NCI-H146 (cell line): Measurements from ENCODE around the gene TMEM205.
"Not testable (repeated sequence)": the region's sequence is repeated elsewhere in the genome, so short reads cannot be mapped to it uniquely, and the experiment has no call there.

Experiments
- DNase-seq: peaks from one replicate; lab custom pipeline; 2025; lab: John Stamatoyannopoulos, UW

Gene TMEM205

DNA sequence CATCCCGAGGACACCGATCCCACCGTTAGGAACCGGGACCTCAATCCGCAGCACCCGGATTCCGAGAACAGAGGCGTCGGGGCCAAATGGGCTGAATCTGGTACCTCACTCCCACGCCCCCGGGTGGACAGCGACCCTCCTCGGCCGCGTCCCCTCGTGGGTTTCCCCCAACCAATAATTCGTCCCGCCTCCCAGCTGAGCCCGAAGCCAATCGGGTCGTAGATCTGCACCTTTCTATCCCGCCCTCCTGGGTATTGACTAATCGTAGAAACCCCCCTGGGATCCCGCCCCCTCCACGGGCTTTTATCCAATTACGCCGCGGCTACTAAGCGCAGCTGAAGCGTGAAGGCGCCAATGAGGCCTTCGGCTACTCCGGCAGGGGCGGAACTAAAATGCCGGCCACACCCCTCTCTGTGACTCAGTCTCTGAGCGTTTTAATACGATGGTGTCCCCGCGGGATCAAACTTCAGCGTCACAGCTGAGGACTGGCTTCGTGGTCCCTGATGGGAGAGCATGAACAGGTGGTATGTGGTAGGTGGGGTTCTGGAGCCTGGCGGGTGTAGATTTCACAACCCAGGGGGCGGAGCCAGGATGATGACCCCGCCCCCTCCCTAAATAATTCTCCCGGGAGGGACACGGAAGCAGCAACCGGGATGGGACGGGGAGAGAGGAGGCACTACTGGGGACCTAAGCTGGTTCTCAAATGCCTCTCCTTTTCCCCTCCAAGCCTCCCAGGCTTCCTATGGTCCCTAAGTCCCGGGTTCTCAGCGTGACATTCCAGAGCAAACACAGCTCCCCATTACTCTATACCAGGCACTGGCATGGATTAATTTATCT, at the start of gene TMEM205, which contains the start of gene CCDC159:
Gene TMEM205, minus strand, starts transcription at position 165 of the 837 bp plus-strand sequence. CDS start 649 bp downstream, outside the sequence.
Gene CCDC159, plus strand, starts transcription at position 416 of the 837 bp plus-strand sequence. Its CDS starts 88 bp downstream, at position 504.
- DNase-seq: peak; percentile 100

DNA sequence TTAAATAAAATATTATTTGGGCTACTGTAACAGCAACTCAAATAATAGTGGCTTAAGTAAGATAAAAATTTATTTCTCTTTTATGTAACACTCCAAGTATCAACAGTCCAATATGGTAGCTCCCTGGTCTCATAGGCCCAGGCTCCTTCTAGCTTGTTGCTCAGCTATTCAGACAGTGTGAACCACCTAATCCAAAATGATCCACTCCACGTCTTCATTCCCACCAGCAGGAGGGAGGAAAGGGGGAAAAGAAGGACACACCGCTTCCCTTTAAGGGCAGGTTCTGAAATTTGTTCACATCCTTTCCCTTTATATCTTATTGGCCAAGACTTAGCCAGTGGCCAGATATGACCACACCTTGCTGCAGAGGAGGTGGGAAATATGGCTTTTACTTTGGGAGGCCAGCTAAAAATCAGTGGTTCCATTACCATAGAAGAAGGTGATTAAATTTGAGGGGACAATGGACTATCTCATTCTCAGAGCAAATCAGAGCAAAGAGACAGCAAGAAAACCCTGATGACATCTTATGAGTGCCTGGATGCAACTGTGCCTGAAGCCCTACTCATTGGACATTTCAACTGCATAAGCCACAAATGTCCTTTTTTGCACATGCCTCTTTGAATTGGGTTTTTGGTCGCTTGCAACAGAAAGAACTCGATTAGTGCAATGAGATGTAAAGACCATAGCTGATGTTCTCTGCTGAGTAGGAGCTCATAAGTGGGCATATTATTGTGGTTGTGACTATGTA, 45.0 kb upstream of the TMEM205 start:
- DNase-seq: no peak

DNA sequence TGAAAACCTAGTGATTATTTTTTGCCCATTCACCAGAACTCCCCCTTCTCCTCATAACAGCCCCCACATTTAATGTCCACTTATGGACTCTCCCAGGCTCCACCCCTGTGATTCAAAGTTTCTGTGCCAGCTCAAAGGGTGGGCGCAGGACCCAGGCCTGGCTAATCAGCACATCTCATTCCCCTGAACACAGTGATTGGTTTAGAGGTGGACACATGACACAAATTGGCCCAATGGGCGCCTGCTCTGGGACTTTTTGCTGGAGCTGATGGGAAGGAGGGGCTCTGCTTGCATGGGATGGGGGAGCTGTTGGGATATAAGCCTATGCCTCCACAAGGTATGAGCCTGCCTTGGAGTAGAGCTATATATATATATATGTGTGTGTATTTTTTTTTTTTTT, 44.3 kb upstream of the TMEM205 start:
- no peak for DNase-seq

DNA sequence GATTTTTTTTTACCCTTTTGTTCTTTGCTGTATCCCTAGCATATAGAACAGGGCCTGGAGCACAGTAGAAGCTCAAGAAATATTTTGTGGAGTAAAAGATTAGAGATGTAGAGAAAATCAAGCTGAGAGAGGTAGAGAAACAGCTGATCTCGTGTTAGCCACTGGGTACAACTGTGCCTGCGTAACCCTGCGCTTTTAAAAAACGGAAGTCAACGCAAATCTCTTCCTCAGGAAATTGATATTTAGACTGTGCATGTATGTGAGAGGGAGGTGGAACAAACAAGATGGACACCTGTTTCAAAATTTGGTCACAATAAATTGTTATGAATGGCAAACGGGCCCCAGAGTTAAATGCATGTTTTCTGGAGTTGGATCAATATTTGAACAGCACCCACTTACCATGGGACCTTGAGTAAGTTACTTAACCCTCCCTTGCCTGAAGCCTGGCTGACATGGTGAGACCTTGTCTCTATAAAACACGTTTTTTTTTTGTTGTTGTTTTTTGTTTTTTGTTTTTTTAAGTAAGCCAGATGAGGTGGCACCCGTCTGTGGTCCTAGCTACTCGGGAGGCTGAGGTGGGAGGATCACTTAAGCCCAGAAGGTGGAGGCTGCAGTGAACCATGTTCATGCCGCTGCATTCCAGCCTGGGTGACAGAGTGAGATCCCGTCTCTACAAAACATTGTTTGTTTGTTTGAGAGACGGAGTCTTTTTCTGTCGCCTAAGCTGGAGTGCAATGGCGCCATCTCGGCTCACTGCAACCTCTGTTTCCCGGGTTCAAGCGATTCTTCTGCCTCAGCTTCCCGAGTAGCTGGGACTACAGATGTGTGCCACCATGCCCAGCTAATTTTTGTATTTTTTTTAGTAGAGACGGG, 41.3 kb upstream of the TMEM205 start:
- DNase-seq: no peak

DNA sequence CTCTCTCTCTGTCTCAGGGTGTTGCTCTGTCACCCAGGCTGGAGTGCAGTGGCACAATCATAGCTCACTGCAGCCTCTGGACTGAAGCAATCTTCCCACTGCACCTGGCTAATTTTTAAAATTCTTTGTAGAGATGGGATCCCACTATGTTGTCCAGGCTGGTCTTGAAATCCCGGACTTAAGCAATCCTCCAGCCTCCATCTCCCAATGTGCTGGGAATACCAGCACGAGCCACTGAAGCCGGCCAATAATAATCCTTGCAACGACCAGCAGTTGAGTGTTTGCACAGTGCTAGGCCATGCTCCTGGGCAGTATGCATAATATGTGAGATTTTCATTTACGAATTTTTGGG, 38.7 kb upstream of the TMEM205 start:
- no peak for DNase-seq

DNA sequence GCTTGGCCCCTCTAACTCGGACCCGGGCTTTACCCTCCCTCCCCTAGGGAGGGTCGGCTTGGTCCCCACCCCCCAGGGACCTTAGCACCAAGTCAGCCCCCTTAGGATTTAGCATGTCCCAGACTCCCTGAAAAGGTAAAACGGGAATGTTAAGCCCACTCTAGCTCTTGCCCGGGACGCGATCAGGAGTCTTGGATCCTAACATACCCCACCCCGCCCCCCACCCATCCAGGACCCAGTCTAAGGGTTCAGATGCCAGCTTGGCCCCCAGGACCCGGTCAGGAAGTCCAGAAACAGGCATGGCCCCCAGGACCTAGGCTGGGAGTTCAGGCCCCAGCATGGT, 37.6 kb upstream of the TMEM205 start:
- DNase-seq: no peak

DNA sequence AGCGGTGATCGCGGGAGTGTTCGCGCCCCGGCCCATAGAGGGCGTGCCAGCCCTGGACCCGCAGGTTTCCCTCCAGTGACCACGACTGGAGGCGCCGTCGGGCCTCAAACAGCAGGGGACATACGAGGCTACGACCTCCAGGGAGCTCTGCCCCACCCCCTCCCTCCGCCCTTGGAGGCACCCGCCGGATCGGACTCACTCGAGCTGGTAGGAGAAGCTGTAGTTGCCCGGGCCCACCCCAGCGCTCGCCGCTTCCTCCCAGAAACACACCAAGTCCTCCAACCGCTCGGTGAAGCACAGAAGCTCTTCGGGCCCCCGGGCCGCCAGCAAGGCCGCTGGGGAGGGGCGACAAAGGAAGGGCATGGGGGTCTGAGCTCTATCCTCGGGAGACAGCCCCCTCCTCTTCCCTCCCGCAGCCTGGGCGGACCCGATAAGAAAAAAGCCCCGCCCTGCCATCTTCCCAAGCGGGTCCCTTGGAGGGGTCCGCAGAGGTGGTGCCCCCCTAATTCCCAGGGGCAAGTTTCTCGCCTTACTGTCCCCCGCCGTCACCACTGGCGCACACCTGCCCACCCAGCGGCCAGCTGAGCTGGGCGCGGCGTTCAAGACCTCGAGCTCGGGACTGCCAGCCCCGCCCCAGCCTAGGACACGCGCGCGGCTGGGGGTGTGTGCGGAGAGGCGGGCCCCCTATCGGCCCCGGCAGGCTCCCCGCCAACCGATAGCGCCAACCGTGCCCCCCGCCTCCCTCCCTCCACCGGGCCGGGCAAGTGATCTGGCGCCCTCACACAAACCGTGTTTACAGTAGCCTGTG, 37.0 kb upstream of the TMEM205 start:
- peak; percentile 80 for DNase-seq

DNA sequence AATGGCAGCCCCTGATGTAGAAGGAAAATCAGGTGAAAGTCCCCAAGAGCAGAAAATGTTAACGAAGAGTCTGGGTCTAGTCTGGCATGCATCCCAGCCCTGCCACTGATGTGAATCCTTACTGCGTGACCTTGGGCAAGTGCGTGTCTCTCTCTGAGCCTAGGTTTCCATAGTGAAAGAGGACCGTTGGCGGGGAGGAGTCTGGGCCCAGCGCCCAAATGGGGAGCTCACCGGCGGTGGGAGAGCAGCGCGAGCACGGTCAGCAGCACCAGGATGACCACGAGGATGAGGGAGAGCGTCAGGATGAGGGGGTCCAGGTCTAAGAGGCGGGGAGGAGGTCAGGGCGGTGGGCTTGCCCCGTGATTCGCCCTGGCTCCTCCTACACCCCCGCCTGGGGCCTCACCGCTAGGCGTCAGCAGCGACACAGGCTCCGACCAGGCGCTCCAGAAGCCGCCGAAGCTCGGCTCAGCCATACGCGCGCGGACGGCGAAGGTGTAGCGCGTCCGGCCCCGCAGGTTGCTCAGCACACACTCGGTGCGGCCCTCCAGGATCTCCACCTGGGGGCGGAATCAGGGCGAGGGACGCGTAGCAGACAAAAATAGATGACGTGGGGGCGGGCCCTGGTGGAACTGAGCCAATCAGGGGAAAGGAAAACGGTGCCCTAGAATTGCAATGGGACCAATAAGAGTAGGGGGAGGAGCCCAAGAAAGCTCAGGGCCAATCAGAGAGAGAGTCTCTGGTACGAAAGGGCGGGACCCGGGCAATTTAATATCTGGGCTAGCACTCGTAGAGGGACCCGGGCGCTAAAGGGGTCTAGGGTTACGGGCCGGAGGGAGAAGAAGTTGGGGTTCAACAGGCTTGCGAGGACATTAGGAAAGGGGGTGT, 34.8 kb upstream of the TMEM205 start:
- peak; percentile 100 for DNase-seq

DNA sequence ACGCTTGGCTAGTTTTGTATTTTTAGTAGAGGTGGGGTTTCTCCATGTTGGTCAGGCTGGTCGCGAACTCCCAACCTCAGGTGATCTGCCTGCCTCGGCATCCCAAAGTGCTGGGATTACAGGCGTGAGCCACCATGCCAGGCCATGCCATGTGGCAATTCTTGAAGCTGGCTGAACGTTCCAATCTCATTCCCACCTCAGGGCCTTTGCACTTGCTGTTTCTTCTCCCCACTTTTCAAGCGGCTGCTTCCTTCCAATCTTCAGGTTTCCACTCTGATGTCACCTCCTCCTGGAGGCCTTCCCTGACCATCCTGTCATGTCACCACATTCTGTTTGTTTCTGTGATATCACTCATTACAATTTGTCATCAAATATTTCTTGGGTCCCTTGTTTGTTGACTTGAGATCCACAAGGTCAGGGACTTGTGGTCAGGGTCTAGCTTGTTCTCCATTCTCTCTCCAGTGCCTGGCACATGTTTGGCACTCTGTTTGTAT, 33.8 kb upstream of the TMEM205 start:
- no peak for DNase-seq

DNA sequence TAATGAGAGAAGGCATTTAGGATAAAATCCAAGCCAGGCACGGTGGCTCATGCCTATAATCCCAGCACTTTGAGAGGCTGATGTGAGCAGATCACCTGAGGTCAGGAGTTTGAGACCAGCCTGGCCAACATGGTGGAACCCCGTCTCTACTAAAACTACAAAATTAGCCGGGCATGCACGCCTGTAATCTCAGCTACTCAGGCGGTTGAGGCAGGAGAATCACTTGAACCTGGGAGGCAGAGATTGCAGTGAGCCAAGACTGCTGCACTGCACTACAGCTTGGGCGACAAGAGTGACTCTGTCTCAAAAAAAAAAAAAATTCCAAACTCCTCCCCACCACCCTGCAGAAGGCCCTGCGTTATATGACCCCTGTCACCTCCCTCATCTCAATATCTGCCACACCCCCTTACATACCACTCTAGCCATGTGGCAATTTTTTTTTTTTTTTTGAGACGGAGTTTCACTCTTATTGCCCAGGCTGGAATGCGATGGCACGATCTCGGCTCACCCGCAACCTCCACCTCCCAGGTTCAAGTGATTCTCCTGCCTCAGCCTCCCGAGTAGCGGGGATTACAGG, 33.3 kb upstream of the TMEM205 start:
- not testable (repeated sequence) for DNase-seq

DNA sequence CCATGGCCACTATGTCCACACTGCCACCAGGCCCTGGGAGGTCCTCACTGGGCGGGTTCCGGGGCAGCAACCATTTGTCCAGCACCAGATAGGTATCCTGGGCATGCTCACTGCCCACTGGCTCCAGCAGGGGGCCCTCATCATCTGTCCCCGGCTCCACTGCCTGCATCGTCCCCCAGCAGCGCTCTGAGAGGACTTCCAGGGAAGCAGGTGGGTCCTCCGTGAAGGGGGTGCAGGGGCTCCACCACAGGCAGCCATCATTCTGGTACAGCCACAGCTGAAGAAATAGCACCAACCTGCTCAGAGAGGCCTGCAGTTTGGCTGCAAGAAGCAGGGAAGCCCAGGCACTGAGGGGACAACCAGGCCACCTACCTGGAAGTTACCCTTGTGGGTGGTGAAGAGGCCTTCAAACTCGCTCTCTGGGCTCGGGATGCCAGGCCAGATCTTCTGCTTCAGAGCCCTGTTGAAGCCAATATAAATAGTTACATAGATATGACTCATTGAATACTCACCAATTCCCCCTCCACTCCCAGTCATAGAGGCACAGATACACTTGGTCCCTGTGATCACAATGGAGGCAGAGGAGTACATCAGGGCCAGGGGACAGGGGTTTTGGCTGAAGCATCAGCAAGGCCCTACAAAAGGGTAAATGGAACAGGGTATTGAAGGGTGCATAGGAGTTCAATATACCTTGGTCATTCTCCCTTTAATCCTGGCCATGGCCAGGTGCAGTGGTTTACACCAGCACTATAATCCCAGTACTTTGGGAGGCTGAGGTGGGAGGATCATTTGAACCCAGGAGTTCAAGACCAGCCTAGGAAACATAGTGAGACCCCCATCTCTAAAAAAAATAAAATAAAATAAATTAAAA, 32.5 kb upstream of the TMEM205 start:
- DNase-seq: peak; percentile 49

DNA sequence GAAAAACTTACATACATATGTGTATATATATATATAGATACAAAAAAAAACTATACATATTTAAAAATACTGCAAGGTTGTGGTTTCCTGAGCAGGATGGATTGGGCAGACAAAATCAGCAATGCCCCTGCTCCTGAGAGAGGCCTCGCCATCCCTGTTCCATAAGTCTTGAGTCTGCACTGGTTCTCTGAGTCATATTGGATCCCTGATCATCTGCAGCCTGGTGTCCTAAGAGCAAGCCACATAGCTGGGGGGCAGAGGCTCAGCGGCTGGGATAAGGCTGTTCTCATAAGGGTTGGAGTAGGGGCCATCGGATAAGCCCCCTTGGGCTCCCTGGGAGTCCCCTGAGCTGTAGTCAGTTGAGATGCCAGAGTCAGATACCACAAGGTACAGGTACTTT, 31.7 kb upstream of the TMEM205 start:
- DNase-seq: no peak

DNA sequence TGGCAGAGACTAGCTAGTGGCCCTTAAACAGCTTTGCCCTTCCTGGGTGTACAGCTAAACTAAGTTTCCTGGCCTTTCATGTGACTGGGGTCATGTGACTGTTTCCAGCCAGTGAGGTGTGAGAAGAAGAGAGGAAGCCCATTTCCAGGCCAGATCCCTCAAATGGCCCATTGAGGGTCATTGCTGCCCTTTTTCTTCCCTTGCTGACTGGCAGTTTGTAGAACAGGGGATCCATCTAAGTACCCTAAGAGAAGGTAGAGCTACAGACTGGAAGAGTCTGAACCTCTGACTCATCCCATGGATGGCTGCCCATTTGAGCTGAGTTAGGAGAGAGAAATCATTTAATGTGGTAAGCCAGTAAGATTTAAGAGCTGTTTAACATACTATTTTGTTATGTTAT, 31.2 kb upstream of the TMEM205 start:
- DNase-seq: no peak

DNA sequence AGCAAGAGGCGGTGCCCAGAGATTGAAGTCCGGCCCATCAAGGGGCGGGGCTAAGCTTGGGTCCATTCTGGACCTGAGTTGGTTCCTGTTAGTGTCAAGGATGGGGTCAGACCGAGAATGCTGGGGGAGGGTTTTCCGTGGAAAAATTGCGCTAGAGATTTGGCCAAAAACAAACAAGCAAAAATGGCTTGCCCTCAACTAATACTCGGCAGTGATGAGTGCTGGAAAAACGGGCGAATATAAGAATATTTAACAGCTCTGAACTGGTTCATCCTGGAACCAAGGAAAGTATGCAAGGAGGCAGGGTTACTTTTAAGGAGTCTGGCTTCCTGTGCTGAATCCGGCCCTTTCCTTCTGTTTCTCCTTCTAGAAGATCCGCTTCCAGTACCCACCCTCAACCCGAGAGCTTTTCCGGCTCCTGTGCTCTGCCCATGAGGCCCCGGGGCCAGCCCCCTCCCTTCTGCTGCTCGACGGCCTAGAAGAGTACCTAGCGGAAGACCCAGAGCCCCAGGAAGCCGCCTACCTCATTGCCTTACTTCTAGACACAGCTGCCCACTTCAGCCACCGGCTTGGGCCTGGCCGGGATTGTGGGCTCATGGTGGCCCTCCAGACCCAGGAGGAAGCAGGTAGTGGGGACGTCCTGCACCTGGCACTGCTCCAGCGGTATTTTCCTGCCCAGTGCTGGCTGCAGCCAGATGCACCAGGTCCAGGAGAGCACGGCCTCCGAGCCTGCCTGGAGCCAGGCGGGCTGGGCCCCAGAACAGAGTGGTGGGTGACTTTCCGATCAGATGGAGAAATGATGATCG, 29.3 kb upstream of the TMEM205 start:
- peak; percentile 71 for DNase-seq

DNA sequence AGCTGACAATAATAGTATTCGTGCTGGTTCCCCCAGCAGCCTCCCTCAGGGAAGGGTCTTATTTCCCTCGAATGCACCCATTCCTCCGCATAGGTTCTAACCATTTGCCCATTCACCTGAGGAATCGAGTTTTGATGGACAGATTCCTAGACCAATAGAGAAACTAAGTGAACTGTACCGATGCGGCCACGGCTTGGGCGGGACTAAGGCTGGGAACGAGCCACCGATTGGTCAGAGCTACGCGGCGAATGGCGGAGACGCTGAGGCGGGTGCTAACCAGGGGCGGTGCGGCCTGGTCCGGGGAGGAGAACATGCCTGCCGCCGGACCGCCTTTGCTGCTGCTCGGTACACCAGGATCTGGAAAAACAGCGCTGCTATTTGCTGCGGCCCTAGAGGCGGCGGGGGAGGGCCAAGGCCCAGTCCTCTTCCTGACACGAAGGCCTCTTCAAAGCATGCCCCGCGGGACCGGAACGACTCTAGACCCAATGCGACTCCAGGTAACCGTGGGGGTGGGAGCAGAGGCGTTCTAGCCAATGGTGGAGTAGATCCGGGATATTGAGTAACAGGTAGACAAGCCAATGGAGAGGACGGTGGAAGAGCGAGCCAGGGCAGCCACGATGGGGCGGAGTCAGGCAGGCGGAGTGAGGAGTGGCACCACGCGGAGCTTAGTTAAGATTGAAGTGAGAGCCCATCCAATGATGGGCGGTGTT, 28.5 kb upstream of the TMEM205 start, which contains the start of gene SWSAP1:
Gene SWSAP1, plus strand, starts transcription at position 234 of the 710 bp plus-strand sequence. Its CDS starts 15 bp downstream, at position 249.
- peak; percentile 100 for DNase-seq

DNA sequence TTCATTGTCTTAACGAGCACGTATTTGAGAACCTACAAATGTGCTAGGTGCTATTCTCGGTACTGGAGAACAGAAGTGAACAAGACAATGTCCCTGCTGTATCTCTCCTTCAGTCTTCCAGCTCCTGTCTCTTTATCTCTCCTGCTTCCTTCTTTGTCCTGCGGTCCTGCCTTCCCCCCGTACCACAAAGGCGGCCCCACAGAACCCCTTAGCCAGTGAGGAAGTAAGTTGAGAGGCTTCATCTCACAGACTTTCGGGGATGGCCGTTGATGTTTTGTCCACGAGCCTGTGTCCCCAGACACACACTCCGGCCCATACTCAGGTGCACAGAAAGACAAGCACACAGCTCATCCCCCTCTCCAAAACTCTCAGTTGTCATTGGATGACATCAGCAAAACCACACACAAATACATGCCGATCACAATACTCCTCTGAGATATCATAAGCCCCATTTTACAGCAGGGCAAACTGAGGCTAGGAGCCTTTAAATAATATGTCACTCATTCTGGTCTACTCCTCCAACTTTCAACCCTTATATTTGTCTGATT, 27.9 kb upstream of the TMEM205 start:
- no peak for DNase-seq
